GM21515 (cell line): Measurements from ENCODE around the gene IL1RAP.
"Not testable (repeated sequence)": the region's sequence is repeated elsewhere in the genome, so short reads cannot be mapped to it uniquely, and the experiment has no call there.

Experiments used
- ATAC-seq: cut with Tn5 transposase; IDR thresholded peaks from one replicate; pipeline ENCODE4 v1.9.1; 2021; ENCODE audit not compliant: unreplicated experiment

The IL1RAP gene

GRCh38 chr3:190645932-190646460 lies 132.1 kb downstream of the IL1RAP start:
- no peak for ATAC-seq

GRCh38 chr3:190646996-190647395 lies 133.1 kb downstream of the IL1RAP start:
- no peak for ATAC-seq

- ATAC-seq, result no peak
Observed at GRCh38 chr3:190655933-190656332, 142.0 kb downstream of the IL1RAP start.

- no peak for ATAC-seq
Observed at GRCh38 chr3:190658106-190658505, 144.2 kb downstream of the IL1RAP start.

- no peak for ATAC-seq
Observed at GRCh38 chr3:190666821-190667220, 152.9 kb downstream of the IL1RAP start.

GRCh38 chr3:190671658-190672057 lies 157.8 kb downstream of the IL1RAP start:
- no peak for ATAC-seq

- no peak for ATAC-seq
Observed at GRCh38 chr3:190673148-190673547, 159.3 kb downstream of the IL1RAP start.

GRCh38 chr3:190676481-190676880 lies 162.6 kb downstream of the IL1RAP start:
- ATAC-seq, result no peak

- no peak for ATAC-seq
Observed at GRCh38 chr3:190677001-190677400, 163.1 kb downstream of the IL1RAP start.

- not testable (repeated sequence) for ATAC-seq
Observed at GRCh38 chr3:190677868-190678267, 164.0 kb downstream of the IL1RAP start.

GRCh38 chr3:190680691-190681090 lies 166.8 kb downstream of the IL1RAP start:
- ATAC-seq, result no peak

GRCh38 chr3:190684776-190685175 lies 170.9 kb downstream of the IL1RAP start:
- no peak for ATAC-seq

- ATAC-seq, result no peak
Observed at GRCh38 chr3:190686011-190686410, 172.1 kb downstream of the IL1RAP start.

GRCh38 chr3:190690246-190690645 lies 176.4 kb downstream of the IL1RAP start:
- no peak for ATAC-seq

GRCh38 chr3:190692256-190692655 lies 178.4 kb downstream of the IL1RAP start:
- ATAC-seq, result no peak

- ATAC-seq, result no peak
Observed at GRCh38 chr3:190694335-190695001, 180.6 kb downstream of the IL1RAP start.

- no peak for ATAC-seq
Observed at GRCh38 chr3:190695225-190695624, 181.3 kb downstream of the IL1RAP start.

GRCh38 chr3:190695994-190696393 lies 182.1 kb downstream of the IL1RAP start:
- ATAC-seq, result no peak

GRCh38 chr3:190696777-190697501 lies 183.1 kb downstream of the IL1RAP start:
- no peak for ATAC-seq

GRCh38 chr3:190697502-190697830 lies 183.6 kb downstream of the IL1RAP start:
- no peak for ATAC-seq

- no peak for ATAC-seq
Observed at GRCh38 chr3:190697901-190698300, 184.0 kb downstream of the IL1RAP start.

GRCh38 chr3:190699776-190700175 lies 185.9 kb downstream of the IL1RAP start:
- no peak for ATAC-seq
